Keratinocyte (primary cell): Measurements from ENCODE around the gene ADAM33. TPM values are rescaled to one million over a fixed set of nuclear protein-coding genes. Genes with fewer than 3 reads are reported as not detected.

Experiments used
- DNase-seq: peaks from one replicate; pipeline ENCODE4 v3.0.0-alpha.2; 2011; ENCODE audit warnings: low read depth, missing footprints, low spot score
- FAIRE-seq: peaks from 2 replicates; lab custom pipeline; 2011; peaks lifted over from hg19 to GRCh38; lab: Jason Lieb, UNC
- H2AFZ ChIP-seq: 2 replicates; pipeline ENCODE4 v1.6.0; 2012; ENCODE audit warnings: low read length, control low read depth, inconsistent platforms; ENCODE audit not compliant: control insufficient read depth
- H3K27ac ChIP-seq: 2 replicates; pipeline ENCODE4 v1.5.1; 2011; ENCODE audit warnings: low read length; ENCODE audit not compliant: control insufficient read depth, insufficient read depth
- H3K27me3 ChIP-seq: 3 replicates; pipeline ENCODE4 v1.6.0; 2011; ENCODE audit warnings: low read length; ENCODE audit not compliant: control insufficient read depth, insufficient read depth; ENCODE audit errors: extremely low read depth
- H3K36me3 ChIP-seq, 2 experiments: 2 replicates in 1 of 2; 3 replicates in 1 of 2; pipeline ENCODE4 v1.5.1; 2011; ENCODE audit warnings: low read length in 2 of 2, mild to moderate bottlenecking in 1 of 2; ENCODE audit not compliant: control insufficient read depth in 2 of 2, insufficient read depth in 2 of 2; ENCODE audit errors: extremely low read depth in 1 of 2
- H3K4me1 ChIP-seq: 3 replicates; pipeline ENCODE4 v1.5.1; 2011; ENCODE audit warnings: low read length; ENCODE audit not compliant: control insufficient read depth, insufficient read depth; ENCODE audit errors: extremely low read depth
- H3K4me2 ChIP-seq: 3 replicates; pipeline ENCODE4 v1.6.0; 2011; ENCODE audit warnings: low read depth, low read length; ENCODE audit not compliant: control insufficient read depth, insufficient read depth; ENCODE audit errors: extremely low read depth
- H3K4me3 ChIP-seq, 3 experiments: fragments of 200-600 bp in 1 of 3; sonication (generic) in 1 of 3; 2 replicates in 2 of 3; 3 replicates in 1 of 3; pipeline ENCODE4 v1.5.1; 2011 to 2016; ENCODE audit warnings: low read length in 3 of 3, mild to moderate bottlenecking in 3 of 3, control low read depth in 2 of 3, inconsistent platforms in 1 of 3, low read depth in 1 of 3, mixed read lengths in 1 of 3, mixed run types in 1 of 3, moderate library complexity in 1 of 3; ENCODE audit not compliant: control insufficient read depth in 2 of 3, insufficient read depth in 2 of 3; ENCODE audit errors: extremely low read depth in 1 of 3
- H3K79me2 ChIP-seq: 2 replicates; pipeline ENCODE4 v1.6.0; 2012; ENCODE audit warnings: low read length; ENCODE audit not compliant: control insufficient read depth, insufficient read depth
- H3K9ac ChIP-seq: 3 replicates; pipeline ENCODE4 v1.6.0; 2011; ENCODE audit warnings: low read length; ENCODE audit not compliant: control insufficient read depth, insufficient read depth; ENCODE audit errors: extremely low read depth
- H3K9me1 ChIP-seq: 3 replicates; pipeline ENCODE4 v1.6.0; 2011; ENCODE audit warnings: low read length; ENCODE audit not compliant: control insufficient read depth, insufficient read depth; ENCODE audit errors: extremely low read depth
- H3K9me3 ChIP-seq: 2 replicates; pipeline ENCODE4 v1.5.1; 2012; ENCODE audit warnings: low read depth, low read length; ENCODE audit not compliant: control insufficient read depth
- H4K20me1 ChIP-seq: 3 replicates; pipeline ENCODE4 v1.6.0; 2011; ENCODE audit warnings: low read length; ENCODE audit not compliant: control insufficient read depth, insufficient read depth; ENCODE audit errors: extremely low read depth
- CTCF ChIP-seq, 3 experiments: IDR thresholded peaks in 1 of 3; conservative IDR thresholded peaks in 1 of 3; optimal IDR thresholded peaks in 1 of 3; 2 replicates in 2 of 3; 3 replicates in 1 of 3; pipeline versions ENCODE3 to v1.5.1; 2011; ENCODE audit warnings: low read length in 3 of 3, mild to moderate bottlenecking in 3 of 3, moderate library complexity in 2 of 3, control low read depth in 1 of 3, inconsistent platforms in 1 of 3; ENCODE audit not compliant: insufficient read depth in 2 of 3; ENCODE audit errors: extremely low read depth in 1 of 3
- EZH2 ChIP-seq: IDR thresholded peaks from one replicate; pipeline ENCODE4 v1.6.1; 2012; ENCODE audit warnings: inconsistent platforms, mild to moderate bottlenecking, low read length, moderate library complexity
- dilution Hi-C: fragments of 300-500 bp; cut with MboI; formaldehyde crosslinking; loops from one replicate; pipeline ENCODE4 v1.7.0; 2020; ENCODE audit warnings: low sequenced_read_pairs; ENCODE audit not compliant: extremely low pct_ligation_motif_present
- polyA plus RNA-seq, 5 experiments: library from polyadenylated mRNA; depleted of rRNA in 3 of 5; stranded (reverse) in 3 of 5; stranded (forward) in 1 of 5; unstranded in 1 of 5; fragments of >200 nt; gene quantifications; 1 replicate in 1 of 5; 2 replicates in 3 of 5; 3 replicates in 1 of 5; pipeline versions ENCODE4 v1.2.1 to v1.2.3, GENCODE V29; 2011 to 2012; ENCODE audit warnings: missing spikeins in 2 of 5, low read depth in 1 of 5, low replicate concordance in 1 of 5

Gene ADAM33
- polyA plus RNA-seq, 1 donor (not counting 4 experiments of a cell fraction or from before 2014, with no cell fraction given) = not detected

GRCh38 chr20:3720068-3720467 is 38.3 kb upstream of the ADAM33 start:
- H3K9me1 ChIP-seq = no peaks in the 10 kb centered on the region
- FAIRE-seq (no peak), DNase-seq (no peak)
- H3K9ac ChIP-seq = no peak overlapping the region
- no peaks in the 10 kb centered on the region for H3K27me3 ChIP-seq
- H2AFZ ChIP-seq = no peak overlapping the region
- H3K79me2 ChIP-seq = no peaks in the 10 kb centered on the region
- H4K20me1 ChIP-seq = no peaks in the 10 kb centered on the region
- H3K27ac ChIP-seq = no peak overlapping the region
- no peaks in the 10 kb centered on the region for H3K4me1 ChIP-seq
- H3K36me3 ChIP-seq = no peaks in the 10 kb centered on the region
- no peaks in the 10 kb centered on the region for H3K9me3 ChIP-seq
- no peak for TF ChIP-seq CTCF (optimal IDR thresholded peaks at IDR 0.05 in 1 of 3, IDR thresholded peaks at IDR 0.05 in 1 of 3, conservative IDR thresholded peaks at IDR 0.05 in 1 of 3; ENCODE audit: extremely low read depth in 1 of 3, insufficient read depth in 2 of 3, low read length in 3 of 3)
- TF ChIP-seq EZH2 = no peak
- dilution Hi-C loops = no loop called here
- H3K4me2 ChIP-seq = no peak overlapping the region
- no peak overlapping the region for H3K4me3 ChIP-seq

DNA sequence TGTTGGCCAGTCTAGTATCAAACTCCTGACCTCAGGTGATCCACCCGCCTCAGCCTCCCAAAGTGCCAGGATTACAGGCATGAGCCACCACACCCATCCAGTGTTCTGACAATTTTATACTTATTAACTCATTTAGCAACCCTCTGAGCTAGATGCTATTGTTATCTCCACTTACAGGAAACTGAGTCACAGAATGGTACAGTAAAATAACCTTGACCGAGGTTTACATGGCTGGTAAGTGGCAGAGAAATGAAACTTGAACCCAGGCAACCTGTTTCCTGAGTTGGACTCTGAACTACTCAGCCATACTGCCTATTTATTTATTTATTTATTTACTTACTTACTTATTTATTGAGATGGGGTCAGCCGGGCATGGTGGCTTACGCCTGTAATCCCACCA is 37.2 kb upstream of the ADAM33 start:
- no peaks in the 10 kb centered on the region for H3K36me3 ChIP-seq
- H3K4me1 ChIP-seq = no peaks in the 10 kb centered on the region
- TF ChIP-seq EZH2 (no peak), CTCF (optimal IDR thresholded peaks at IDR 0.05 in 1 of 3, IDR thresholded peaks at IDR 0.05 in 1 of 3, conservative IDR thresholded peaks at IDR 0.05 in 1 of 3; ENCODE audit: extremely low read depth in 1 of 3, insufficient read depth in 2 of 3, low read length in 3 of 3) (no peak)
- H3K27ac ChIP-seq = no peak overlapping the region
- H3K9me1 ChIP-seq = no peaks in the 10 kb centered on the region
- DNase-seq (no peak), FAIRE-seq (no peak)
- no peak overlapping the region for H3K9ac ChIP-seq
- no peak overlapping the region for H2AFZ ChIP-seq
- no peak overlapping the region for H3K4me2 ChIP-seq
- no peaks in the 10 kb centered on the region for H3K27me3 ChIP-seq
- H3K9me3 ChIP-seq = no peaks in the 10 kb centered on the region
- dilution Hi-C loops = no loop called here
- no peaks in the 10 kb centered on the region for H4K20me1 ChIP-seq
- no peaks in the 10 kb centered on the region for H3K79me2 ChIP-seq
- H3K4me3 ChIP-seq = no peak overlapping the region
